NCI-H2171 (cell line): Measurements from ENCODE around the gene FBXO39.
"Not testable (repeated sequence)": the region's sequence is repeated elsewhere in the genome, so short reads cannot be mapped to it uniquely, and the experiment has no call there.

Experiments used
- DNase-seq: peaks from one replicate; lab custom pipeline; 2025; lab: John Stamatoyannopoulos, UW

Gene FBXO39

GRCh38 chr17:6793748-6794493 lies 17.9 kb downstream of the FBXO39 start:
- no peak for DNase-seq

DNA sequence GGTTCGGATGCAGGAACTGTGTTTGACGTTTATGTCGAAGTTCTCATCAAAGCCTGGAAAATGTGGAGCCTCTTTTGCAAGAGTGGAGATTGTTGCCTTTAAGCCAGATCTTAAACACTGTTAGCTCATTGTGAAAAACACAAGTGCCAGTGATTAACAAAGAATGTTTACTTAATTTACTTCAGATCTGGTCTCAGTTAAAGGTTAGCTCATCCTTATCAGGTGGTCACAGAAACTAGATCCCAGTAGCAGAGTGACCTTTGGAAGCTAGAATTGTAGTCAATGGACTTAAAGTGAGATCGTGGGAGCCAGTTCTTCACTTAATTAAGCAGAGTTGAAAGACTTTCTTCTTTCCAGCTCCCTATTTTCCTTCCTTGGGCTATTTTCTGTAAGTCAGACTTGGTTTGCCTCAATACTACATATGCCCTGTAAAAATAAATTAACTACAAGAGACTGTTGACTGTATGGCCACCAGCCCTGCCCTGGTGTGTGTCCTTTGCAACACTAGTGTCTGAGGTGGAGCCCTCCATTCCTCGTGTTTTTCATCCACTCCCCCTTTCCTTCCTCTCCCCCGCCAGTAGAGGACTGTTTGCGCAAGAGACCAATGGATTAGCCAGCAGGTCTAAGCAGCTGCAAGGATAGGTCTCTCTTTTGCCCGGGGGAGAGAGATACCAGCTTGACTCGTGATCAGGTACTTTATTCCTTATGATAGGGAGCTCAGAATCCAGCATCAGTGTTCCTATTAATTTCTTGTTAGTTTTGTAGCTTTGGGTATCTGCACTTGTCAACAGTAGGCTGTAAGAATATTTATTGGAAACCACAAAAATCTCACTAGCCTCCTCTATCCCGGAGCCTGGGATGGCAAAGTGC lies 20.2 kb downstream of the FBXO39 start:
- no peak for DNase-seq

DNA sequence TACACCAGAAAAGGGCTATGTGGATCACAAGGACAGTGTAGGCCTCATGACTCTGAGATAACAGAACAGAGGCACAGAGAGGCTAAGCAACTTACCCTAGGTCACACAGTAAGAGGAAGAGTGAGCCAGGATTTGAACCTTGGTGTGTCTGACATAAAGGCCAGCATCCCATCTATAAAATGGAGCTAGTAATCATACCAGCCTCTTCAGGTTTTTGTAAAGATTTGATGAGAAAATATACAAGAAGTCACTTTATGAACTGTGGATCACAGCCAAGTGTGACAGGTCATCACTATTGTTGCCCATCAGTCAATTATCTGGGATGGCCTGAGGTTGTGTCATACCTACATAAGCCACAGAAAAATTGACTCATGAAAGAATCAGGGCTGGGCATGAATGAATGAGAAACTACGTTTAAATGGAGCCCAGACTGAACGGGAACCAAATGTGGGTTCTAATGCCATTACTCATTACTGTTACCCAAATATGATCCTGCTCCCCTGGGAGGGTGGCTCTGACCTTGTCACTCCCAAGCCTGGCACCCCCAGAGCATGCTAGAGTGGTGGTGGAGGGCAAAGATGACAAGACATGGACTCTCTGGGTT lies 21.0 kb downstream of the FBXO39 start:
- DNase-seq: no peak

- DNase-seq: no peak
Measured at GRCh38 chr17:6797718-6798351, 21.8 kb downstream of the FBXO39 start.

GRCh38 chr17:6799738-6800137 lies 23.7 kb downstream of the FBXO39 start:
- no peak for DNase-seq

DNA sequence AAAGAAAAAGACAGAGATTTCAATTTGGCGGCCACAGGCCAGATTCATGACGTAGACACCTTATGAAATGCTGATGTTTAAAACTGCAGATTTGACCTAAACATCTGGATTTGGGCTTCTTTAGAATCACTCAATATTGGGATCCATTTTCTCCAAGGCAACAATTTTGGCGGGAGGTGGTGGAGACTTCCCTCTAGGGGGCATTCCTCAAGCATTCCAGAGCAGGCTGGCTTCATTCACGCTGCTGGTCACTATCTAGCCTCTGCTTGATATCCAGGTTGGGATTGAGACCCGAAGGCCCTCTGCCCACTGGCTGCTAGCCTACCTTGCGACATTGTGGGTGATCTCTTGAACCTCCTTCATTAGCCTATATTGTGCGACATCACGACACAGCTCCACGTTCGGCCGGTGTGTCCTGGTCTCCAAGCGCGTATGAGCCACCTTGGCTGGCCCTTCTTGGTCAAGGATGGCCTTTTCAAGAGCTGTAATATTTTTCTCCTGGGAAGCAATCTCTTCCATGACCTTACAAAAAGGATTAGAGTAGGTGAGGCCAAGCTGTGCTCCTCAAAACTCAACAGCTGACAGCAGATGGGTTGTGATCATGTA lies 24.5 kb downstream of the FBXO39 start:
- DNase-seq: no peak

DNA sequence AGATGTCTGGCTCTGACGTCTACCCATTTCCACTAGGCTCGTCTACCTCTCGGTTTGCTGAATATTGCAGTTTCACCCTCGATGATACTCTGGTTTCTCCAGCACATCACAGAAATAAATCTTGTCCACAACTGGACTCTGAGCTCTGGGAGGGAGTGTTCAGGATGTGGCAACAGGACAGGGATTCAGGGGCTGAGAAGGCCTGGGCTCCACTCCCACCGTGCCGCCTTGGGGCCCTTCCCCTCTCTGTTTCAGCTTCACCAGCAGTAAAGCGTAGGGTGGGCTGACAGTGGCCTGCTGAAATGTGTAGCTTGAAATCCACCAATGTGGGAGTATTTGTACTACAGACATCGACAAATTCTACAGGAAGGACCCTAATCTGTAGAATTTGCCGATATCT lies 35.5 kb downstream of the FBXO39 start:
- DNase-seq: no peak

- no peak for DNase-seq
Measured at GRCh38 chr17:6812295-6812694, 36.3 kb downstream of the FBXO39 start.

- DNase-seq: no peak
Measured at GRCh38 chr17:6815775-6816174, 39.8 kb downstream of the FBXO39 start.

DNA sequence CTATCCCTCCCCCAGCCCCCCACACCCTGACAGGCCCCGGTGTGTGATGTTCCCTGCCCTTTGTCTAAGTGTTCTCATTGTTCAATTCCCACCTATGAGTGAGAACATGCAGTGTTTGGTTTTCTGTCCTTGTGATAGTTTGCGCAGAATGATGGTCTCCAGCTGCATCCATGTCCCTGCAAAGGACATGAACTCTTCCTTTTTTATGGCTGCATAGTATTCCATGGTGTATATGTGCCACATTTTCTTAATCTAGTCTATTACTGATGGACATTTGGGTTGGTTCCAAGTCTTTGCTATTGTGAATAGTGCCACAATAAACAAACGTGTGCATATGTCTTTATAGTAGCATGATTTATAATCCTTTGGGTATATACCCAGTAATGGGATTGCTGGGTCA lies 40.4 kb downstream of the FBXO39 start:
- not testable (repeated sequence) for DNase-seq

- DNase-seq: no peak
Measured at GRCh38 chr17:6818938-6819337, 42.9 kb downstream of the FBXO39 start.

DNA sequence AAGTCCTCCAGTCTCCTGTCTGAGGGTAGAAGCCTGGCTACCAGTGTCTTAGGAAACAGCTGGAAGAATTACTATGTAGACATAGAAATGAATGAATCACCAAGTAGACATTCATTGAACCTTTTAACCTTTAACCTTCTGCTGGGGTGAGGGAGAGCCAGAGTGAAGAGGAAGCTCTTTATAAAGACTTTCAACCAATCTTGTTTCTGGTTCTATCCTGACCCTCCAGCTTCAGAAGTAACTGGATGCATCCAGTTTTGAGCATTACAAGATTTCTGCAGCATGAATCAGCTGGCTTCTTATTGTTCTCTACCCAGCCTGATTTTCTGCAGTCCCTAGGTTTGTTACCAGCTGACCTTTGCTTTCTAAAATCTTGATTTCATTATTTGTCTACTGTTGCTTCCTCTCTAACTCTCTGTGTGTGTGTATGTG lies 47.0 kb downstream of the FBXO39 start:
- DNase-seq: no peak

GRCh38 chr17:6830383-6830986 lies 54.5 kb downstream of the FBXO39 start:
- no peak for DNase-seq

- no peak for DNase-seq
Measured at GRCh38 chr17:6831661-6832263, 55.7 kb downstream of the FBXO39 start, which contains the start of gene TEKT1. Gene TEKT1 (minus strand): TSS chr17:6831729. CDS start chr17:6830376, 1,353 bp downstream.
